ENCODE results near the gene H3-3A. TPM values are rescaled to one million over a fixed set of nuclear protein-coding genes. Genes with fewer than 3 reads are reported as not detected.

Gene H3-3A
- total and polyA plus RNA-seq, 8 donors: 122 to 427 (median 237) TPM

DNA sequence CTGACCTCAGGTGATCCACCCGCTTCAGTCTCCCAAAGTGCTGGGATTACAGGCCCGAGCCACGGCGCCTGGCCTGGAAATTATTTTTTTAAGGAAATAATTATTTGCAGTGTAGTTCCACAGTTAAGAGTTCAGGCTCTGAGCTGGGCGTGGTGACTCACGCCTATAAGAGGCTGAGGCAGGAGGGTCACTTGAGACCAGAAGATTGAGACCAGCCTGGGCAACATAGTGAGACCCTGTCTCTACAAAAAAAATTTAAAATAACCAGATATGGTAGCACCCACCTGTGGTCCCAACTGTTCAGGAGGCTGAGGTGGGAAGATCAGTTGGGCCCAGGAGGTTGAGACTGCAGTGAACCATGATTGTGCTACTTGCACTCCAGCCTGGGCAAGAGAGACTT lies 13.9 kb downstream of the H3-3A start:
- FAIRE-seq: no peak
- Histone ChIP-seq H3K4me1 (no peaks in the 10 kb centered on the region), H3K9me3 (no peaks in the 10 kb centered on the region), H3K27ac (no peak overlapping the region), H3K4me3 (no peak overlapping the region), H3K27me3 (no peaks in the 10 kb centered on the region), H3K36me3 (peaks cover 0 to 9% (median 7%) of the 10 kb centered on the region in 3 donors)
- intact Hi-C loops (cut with DNase I): no loop called here
- ATAC-seq: no peak
- no peak for DNase-seq
- TF ChIP-seq, protein P1, sequence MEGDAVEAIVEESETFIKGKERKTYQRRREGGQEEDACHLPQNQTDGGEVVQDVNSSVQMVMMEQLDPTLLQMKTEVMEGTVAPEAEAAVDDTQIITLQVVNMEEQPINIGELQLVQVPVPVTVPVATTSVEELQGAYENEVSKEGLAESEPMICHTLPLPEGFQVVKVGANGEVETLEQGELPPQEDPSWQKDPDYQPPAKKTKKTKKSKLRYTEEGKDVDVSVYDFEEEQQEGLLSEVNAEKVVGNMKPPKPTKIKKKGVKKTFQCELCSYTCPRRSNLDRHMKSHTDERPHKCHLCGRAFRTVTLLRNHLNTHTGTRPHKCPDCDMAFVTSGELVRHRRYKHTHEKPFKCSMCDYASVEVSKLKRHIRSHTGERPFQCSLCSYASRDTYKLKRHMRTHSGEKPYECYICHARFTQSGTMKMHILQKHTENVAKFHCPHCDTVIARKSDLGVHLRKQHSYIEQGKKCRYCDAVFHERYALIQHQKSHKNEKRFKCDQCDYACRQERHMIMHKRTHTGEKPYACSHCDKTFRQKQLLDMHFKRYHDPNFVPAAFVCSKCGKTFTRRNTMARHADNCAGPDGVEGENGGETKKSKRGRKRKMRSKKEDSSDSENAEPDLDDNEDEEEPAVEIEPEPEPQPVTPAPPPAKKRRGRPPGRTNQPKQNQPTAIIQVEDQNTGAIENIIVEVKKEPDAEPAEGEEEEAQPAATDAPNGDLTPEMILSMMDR (IDR thresholded peaks at IDR 0.05): no peak
- 82 to 90% methylated on average over 6 of the region's 6 CpGs for WGBS, 2 donors

DNA sequence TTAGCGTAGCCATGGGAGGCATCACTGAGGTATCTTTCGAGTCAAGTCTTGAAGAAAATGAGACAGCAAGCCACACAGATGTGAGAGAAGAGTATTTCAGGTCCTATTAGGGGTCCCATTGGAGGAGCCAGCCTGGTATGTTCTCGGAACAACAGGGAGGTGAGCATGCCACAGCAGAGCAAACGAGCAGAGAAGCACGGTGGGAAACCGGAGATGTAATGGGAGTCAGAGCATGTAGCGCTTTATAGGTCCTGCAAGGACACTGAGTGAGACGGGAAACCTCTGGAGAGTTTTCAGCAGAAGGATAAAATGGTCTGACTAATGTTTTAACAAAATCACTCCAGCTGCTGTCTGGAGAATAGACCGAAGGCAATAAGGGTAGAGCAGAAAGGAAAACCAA lies 15.9 kb downstream of the H3-3A start:
- DNase-seq (no peak), ATAC-seq (no peak), FAIRE-seq (no peak)
- no peaks in the 10 kb centered on the region for H3K36me3 ChIP-seq
- H3K4me3 ChIP-seq: no peak overlapping the region
- 79 to 80% methylated on average over 9 of the region's 9 CpGs for WGBS, 2 donors
- intact Hi-C loops (cut with DNase I): no loop called here
- no peaks in the 10 kb centered on the region for H3K4me1 ChIP-seq
- TF ChIP-seq, protein P1 (IDR thresholded peaks at IDR 0.05): no peak
- no peak overlapping the region for H3K27ac ChIP-seq
- no peaks in the 10 kb centered on the region for H3K9me3 ChIP-seq
- H3K27me3 ChIP-seq: no peaks in the 10 kb centered on the region

DNA sequence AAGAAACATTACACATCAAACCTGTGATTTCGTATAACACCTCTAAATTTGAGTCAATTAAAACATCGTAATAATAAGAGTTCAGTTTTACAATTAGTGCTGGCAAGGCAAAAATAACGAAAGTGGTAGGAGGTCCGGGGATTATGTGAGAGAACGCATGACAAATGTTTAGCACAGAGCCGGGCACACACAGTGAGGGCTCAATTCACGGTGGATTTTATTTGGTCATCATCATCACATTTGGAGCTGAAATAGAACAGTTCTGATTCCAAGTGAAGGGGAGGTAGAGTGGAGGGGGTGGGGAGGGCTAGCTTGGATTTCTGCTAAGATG lies 20.0 kb downstream of the H3-3A start:
- Histone ChIP-seq H3K9me3 (no peaks in the 10 kb centered on the region), H3K4me1 (peaks cover 0 to 3% (median 0%) of the 10 kb centered on the region in 3 donors), H3K36me3 (no peaks in the 10 kb centered on the region), H3K27me3 (no peaks in the 10 kb centered on the region), H3K27ac (peak overlapping the region; percentile 40 to 81 (median 75)), H3K4me3 (peak overlapping the region in 3 of 4 donors; percentile 50 to 81 (median 74))
- ATAC-seq (no peak), FAIRE-seq (no peak), DNase-seq (no peak)
- TF ChIP-seq, protein P1 (IDR thresholded peaks at IDR 0.05): no peak
- intact Hi-C loops (cut with DNase I): no loop called here
- 72 to 78% methylated on average over 7 of the region's 7 CpGs for WGBS, 2 donors

DNA sequence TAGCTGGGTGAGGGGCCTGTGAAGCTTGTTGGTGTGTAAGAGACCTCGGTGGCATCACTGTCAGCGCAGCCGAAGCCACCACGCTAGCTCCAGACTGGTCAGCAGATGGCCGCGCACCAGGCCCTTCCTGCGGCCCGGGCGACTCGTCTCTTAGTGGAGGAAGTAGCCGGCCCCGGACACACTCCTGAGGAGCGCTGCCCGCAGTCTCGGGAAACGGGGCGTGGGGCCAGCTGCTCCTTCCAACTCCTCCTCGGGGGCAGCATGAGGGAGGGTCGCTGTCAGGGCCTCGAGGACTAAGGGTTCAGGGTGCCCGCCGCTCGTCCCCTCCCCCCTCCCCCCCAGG lies 20.4 kb downstream of the H3-3A start:
- ATAC-seq (peak; percentile 69 to 85 (median 72)), DNase-seq (peak in 5 of 6 donors; percentile 47 to 87 (median 73)), FAIRE-seq (no peak)
- Histone ChIP-seq H3K4me3 (peak overlapping the region; percentile 50 to 81 (median 64)), H3K9me3 (no peaks in the 10 kb centered on the region), H3K27me3 (no peaks in the 10 kb centered on the region), H3K4me1 (peaks cover 0 to 3% (median 0%) of the 10 kb centered on the region in 3 donors), H3K27ac (peak overlapping the region; percentile 40 to 81 (median 75)), H3K36me3 (no peaks in the 10 kb centered on the region)
- intact Hi-C loops (cut with DNase I): no loop called here
- 0 to 1% methylated on average over 7 to 23 of the region's 23 CpGs for WGBS, 2 donors
- TF ChIP-seq, protein P1 (IDR thresholded peaks at IDR 0.05): no peak

DNA sequence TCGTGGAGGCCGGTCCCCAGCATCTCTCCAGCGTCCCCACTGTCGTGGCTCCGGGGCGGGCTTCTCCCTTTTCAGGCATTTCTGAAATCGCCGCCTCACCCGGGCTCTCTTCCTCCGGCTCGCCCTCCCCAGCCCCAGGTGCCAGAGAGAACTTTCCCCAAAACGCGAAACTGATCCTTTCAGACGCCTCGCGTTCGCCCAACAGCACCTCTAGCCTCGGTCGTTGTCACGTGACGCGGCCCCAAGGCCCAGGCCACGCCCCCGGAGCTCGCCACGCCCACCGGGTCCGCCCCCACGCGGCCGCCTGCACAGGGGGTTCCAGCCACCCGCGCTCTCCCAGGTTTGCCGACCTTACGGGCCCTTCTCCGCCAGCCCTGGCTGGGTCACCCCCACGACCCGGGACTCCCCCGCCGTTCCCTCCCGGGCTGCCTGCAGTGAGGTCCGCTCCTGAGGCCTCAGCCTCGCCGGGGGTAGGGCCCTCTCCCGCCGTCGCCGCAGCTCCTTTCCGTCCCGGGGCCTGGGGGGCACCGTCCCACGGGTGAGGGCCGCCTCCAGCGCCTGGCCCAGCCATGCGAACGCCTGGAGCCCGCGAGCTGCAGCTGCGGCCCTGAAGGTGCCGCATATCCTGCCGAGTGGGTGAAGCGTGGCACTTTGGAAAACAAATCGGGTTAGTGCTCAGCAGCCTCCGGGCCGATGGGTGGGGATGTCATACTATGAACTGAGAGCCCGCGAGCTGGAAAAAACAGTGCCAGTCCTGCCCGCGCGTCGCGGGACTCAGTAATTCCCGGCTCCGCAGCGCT lies 21.0 kb downstream of the H3-3A start:
- TF ChIP-seq, protein P1 (IDR thresholded peaks at IDR 0.05): no peak
- H3K27ac ChIP-seq: peak overlapping the region; percentile 40 to 81 (median 75)
- WGBS, 2 donors: 1% methylated on average over 67 to 75 of the region's 75 CpGs
- no peaks in the 10 kb centered on the region for H3K9me3 ChIP-seq
- peaks cover 0 to 3% (median 0%) of the 10 kb centered on the region in 3 donors for H3K4me1 ChIP-seq
- intact Hi-C loops (cut with DNase I): no loop called here
- DNase-seq: peak; percentile 87 to 99 (median 94)
- no peaks in the 10 kb centered on the region for H3K36me3 ChIP-seq
- H3K27me3 ChIP-seq: no peaks in the 10 kb centered on the region
- peak; percentile 94 to 99 (median 98) for ATAC-seq
- peak overlapping the region; percentile 50 to 81 (median 64) for H3K4me3 ChIP-seq
- no peak for FAIRE-seq

All from pancreas (tissue), 10 donors.